Measurements from ENCODE around the gene TCHH. TPM values are rescaled to one million over a fixed set of nuclear protein-coding genes. Genes with fewer than 3 reads are reported as not detected.

The TCHH gene
- total and polyA plus RNA-seq, 10 of the 15 experiments (the other 5 are each of a cell fraction or from before 2014, with no cell fraction given): not detected

GRCh38 chr1:152143150-152143887 is 28.1 kb upstream of the TCHH start:
- in situ Hi-C loops (cut with MboI): no loop called here
- POLR2A ChIA-PET: no interaction called here
- 5% methylated on average over 2 of the region's 2 CpGs for WGBS (ENCODE audit: insufficient coverage, insufficient replicate concordance, low lambda C conversion rate, missing lambda C conversion rate)
- TF ChIP-seq IRF5 (IDR thresholded peaks at IDR 0.05; ENCODE audit: borderline replicate concordance): no peak
- no peak for TF ChIP-seq MYB (IDR thresholded peaks at IDR 0.05; ENCODE audit: borderline replicate concordance, low read depth, low read length)
- TF ChIP-seq MEF2A (IDR thresholded peaks at IDR 0.05; ENCODE audit: insufficient read depth, low read depth, low read length): peak; percentile 58; the same call in 1 of the 2 replicates
- TF ChIP-seq HDAC6 (IDR thresholded peaks at IDR 0.05; ENCODE audit: unreplicated experiment): no peak
- no peak for TF ChIP-seq RFX5 (IDR thresholded peaks at IDR 0.05; ENCODE audit: low read depth, low read length)
- 0 out of 2 replicates have a peak, but pooled peaks have one; percentile 16 for TF ChIP-seq GABPA (IDR thresholded peaks at IDR 0.05; ENCODE audit: low read depth)
- no peak for TF ChIP-seq RAD51 (IDR thresholded peaks at IDR 0.05)
- no peak for TF ChIP-seq NR2C1 (IDR thresholded peaks at IDR 0.05)
- no peak for TF ChIP-seq CHD4 (IDR thresholded peaks at IDR 0.05)
- TF ChIP-seq YBX1 (IDR thresholded peaks at IDR 0.05): no peak
- TF ChIP-seq PAX5 (IDR thresholded peaks at IDR 0.05; ENCODE audit: borderline replicate concordance, low read depth, low read length): no peak
- TF ChIP-seq PKNOX1 (IDR thresholded peaks at IDR 0.05): no peak
- TF ChIP-seq NFXL1 (IDR thresholded peaks at IDR 0.05; ENCODE audit: borderline replicate concordance): no peak
- no peak for TF ChIP-seq CHD1 (IDR thresholded peaks at IDR 0.05; ENCODE audit: low read depth, low read length)
- TF ChIP-seq ZNF622 (IDR thresholded peaks at IDR 0.05): no peak
- no peak for TF ChIP-seq BACH1 (IDR thresholded peaks at IDR 0.05; ENCODE audit: borderline replicate concordance)
- no peak for TF ChIP-seq SIX5 (IDR thresholded peaks at IDR 0.05; ENCODE audit: low read depth, low read length, severe bottlenecking)
- TF ChIP-seq SUZ12 (IDR thresholded peaks at IDR 0.05; ENCODE audit: unreplicated experiment): no peak
- no peak for TF ChIP-seq RBBP5 (conservative IDR thresholded peaks at IDR 0.05)
- TF ChIP-seq YY1 (IDR thresholded peaks at IDR 0.05; ENCODE audit: low read depth, low read length): no peak
- no peak for TF ChIP-seq ZZZ3 (IDR thresholded peaks at IDR 0.05; ENCODE audit: control insufficient read depth, insufficient read length, low read depth)
- TF ChIP-seq MTA3 (IDR thresholded peaks at IDR 0.05; ENCODE audit: borderline replicate concordance, low read length): no peak
- TF ChIP-seq HDAC2 (IDR thresholded peaks at IDR 0.05): no peak
- TF ChIP-seq HCFC1 (IDR thresholded peaks at IDR 0.05; ENCODE audit: low read length): no peak
- TF ChIP-seq NFIC (IDR thresholded peaks at IDR 0.05; ENCODE audit: low read depth, low read length): peak; percentile 31; the same call in 1 of the 2 replicates
- no peak for TF ChIP-seq STAT3 (IDR thresholded peaks at IDR 0.05; ENCODE audit: low read depth, low read length)
- no peak for TF ChIP-seq CBX5 (IDR thresholded peaks at IDR 0.05; ENCODE audit: low read depth)

More at GRCh38 chr1:152143150-152143887, 28.1 kb upstream of the TCHH start:
- no TSS peak for BruUV-seq (replicated peaks)
- Histone ChIP-seq H3K4me1 (ENCODE audit: control insufficient read depth, insufficient read depth, low read length) (peaks cover 4% of the 10 kb centered on the region; the same call in 1 of the 2 replicates), H2AFZ (ENCODE audit: control insufficient read depth, low read depth, low read length) (no peak overlapping the region), H3K36me3 (ENCODE audit: control insufficient read depth in 2 of 2, insufficient read depth in 2 of 2, low read length in 1 of 2) (no peaks in the 10 kb centered on the region), H3K27me3 (replicated peaks in 1 of 2; ENCODE audit: control insufficient read depth in 2 of 2, insufficient read depth in 2 of 2, low read length in 1 of 2) (no peaks in the 10 kb centered on the region; a peak in 1 of 4 replicates), H3K4me2 (ENCODE audit: control insufficient read depth, insufficient read depth) (peak overlapping the region; percentile 25; the same call in 1 of the 2 replicates), H3K4me3 (no peak overlapping the region), H3K9me3 (replicated peaks; ENCODE audit: control insufficient read depth, insufficient read depth, low read length) (peaks cover 3% of the 10 kb centered on the region; the same call in 1 of the 3 replicates), H3K27ac (ENCODE audit: control insufficient read depth, insufficient read depth) (no peak overlapping the region), H3K9ac (ENCODE audit: control insufficient read depth, insufficient read depth, low read length) (no peak overlapping the region), H4K20me1 (ENCODE audit: control insufficient read depth, insufficient read depth) (no peaks in the 10 kb centered on the region), H3K79me2 (ENCODE audit: control insufficient read depth, insufficient read depth, low read length) (no peaks in the 10 kb centered on the region)
- ChIA-PET RAD21 (ENCODE audit: unreplicated experiment) (no interaction called here), CTCF (no interaction called here), SMC1A (ENCODE audit: uncharacterized antibody, unreplicated experiment) (no interaction called here)
- ATAC-seq (peak; percentile 57), DNase-seq (ENCODE audit: low read depth, low spot score) (no peak), FAIRE-seq (peak; percentile 13)
- intact Hi-C loops (cut with micrococcal nuclease; ENCODE audit: unreplicated experiment): no loop called here
